CD4-positive, alpha-beta T cell treated with Interferon gamma for 1 hour (primary cell): ENCODE results near the gene CCDC40.

Experiments used
- DNase-seq: peaks from one replicate; pipeline ENCODE4 v3.0.0-alpha.2; 2020

Gene CCDC40

GRCh38 chr17:80050706-80051105, 14.3 kb downstream of the CCDC40 start:
- DNase-seq = no peak

- no peak for DNase-seq
Measured at GRCh38 chr17:80051681-80052080, 15.2 kb downstream of the CCDC40 start.

- no peak for DNase-seq
Measured at GRCh38 chr17:80053102-80053501, 16.7 kb downstream of the CCDC40 start.

- no peak for DNase-seq
Measured at GRCh38 chr17:80055597-80055996, 19.2 kb downstream of the CCDC40 start.

GRCh38 chr17:80058311-80058955, 22.0 kb downstream of the CCDC40 start:
- no peak for DNase-seq

- no peak for DNase-seq
Measured at GRCh38 chr17:80060644-80061043, 24.2 kb downstream of the CCDC40 start.

GRCh38 chr17:80061421-80061820, 25.0 kb downstream of the CCDC40 start:
- no peak for DNase-seq

- DNase-seq = peak; percentile 4
Measured at GRCh38 chr17:80063830-80064585, 27.6 kb downstream of the CCDC40 start.

GRCh38 chr17:80064696-80065095, 28.3 kb downstream of the CCDC40 start:
- DNase-seq = no peak

- no peak for DNase-seq
Measured at GRCh38 chr17:80065478-80066170, 29.2 kb downstream of the CCDC40 start.

GRCh38 chr17:80067393-80067986, 31.0 kb downstream of the CCDC40 start:
- DNase-seq = no peak

GRCh38 chr17:80068301-80069222, 32.1 kb downstream of the CCDC40 start:
- no peak for DNase-seq

- DNase-seq = no peak
Measured at GRCh38 chr17:80070375-80071115, 34.1 kb downstream of the CCDC40 start.

- DNase-seq = no peak
Measured at GRCh38 chr17:80071116-80071841, 34.8 kb downstream of the CCDC40 start.

GRCh38 chr17:80072410-80072809, 36.0 kb downstream of the CCDC40 start:
- no peak for DNase-seq

- no peak for DNase-seq
Measured at GRCh38 chr17:80080081-80080480, 43.6 kb downstream of the CCDC40 start.

- DNase-seq = no peak
Measured at GRCh38 chr17:80081596-80081995, 45.2 kb downstream of the CCDC40 start.

- peak; percentile 58 for DNase-seq
Measured at GRCh38 chr17:80082403-80083135, 46.1 kb downstream of the CCDC40 start.

GRCh38 chr17:80083136-80083661, 46.8 kb downstream of the CCDC40 start:
- DNase-seq = no peak

GRCh38 chr17:80084773-80085172, 48.3 kb downstream of the CCDC40 start:
- no peak for DNase-seq
